ENCODE measurements around the gene NCOA7.

DNA sequence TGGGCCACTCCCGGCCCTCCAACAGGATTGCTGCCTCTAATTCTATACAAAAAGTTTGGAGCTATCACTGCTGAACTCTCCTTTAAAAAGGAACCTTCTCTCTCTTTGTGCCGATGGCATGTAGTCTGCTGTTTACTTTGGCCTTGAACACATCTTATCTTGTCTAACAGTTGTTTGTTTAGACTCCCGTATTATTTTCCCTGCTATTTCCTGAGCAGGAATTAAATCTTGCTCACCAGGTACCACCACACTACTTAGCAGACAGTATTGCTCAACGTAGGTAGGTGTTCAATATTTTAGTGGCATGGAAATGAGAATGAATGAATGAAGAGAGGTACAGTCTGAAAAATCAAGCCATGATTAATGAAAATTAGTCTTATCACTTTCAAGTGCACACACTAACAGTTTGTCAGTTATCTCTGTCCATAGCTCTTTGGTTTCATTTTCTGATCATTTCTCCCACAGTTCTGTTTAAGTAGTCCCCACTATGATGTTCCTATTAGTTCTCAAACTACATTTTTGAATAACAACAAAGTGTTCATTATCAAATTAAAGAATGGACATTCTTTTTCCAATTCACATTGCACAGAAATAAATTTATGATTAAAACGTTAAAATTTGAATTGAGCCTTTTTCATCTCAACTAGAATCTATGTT, 48.2 kb upstream of the NCOA7 start:
- TF ChIP-seq, protein P1, sequence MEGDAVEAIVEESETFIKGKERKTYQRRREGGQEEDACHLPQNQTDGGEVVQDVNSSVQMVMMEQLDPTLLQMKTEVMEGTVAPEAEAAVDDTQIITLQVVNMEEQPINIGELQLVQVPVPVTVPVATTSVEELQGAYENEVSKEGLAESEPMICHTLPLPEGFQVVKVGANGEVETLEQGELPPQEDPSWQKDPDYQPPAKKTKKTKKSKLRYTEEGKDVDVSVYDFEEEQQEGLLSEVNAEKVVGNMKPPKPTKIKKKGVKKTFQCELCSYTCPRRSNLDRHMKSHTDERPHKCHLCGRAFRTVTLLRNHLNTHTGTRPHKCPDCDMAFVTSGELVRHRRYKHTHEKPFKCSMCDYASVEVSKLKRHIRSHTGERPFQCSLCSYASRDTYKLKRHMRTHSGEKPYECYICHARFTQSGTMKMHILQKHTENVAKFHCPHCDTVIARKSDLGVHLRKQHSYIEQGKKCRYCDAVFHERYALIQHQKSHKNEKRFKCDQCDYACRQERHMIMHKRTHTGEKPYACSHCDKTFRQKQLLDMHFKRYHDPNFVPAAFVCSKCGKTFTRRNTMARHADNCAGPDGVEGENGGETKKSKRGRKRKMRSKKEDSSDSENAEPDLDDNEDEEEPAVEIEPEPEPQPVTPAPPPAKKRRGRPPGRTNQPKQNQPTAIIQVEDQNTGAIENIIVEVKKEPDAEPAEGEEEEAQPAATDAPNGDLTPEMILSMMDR (IDR thresholded peaks at IDR 0.05), result no peak
- TF ChIP-seq POLR2A (IDR thresholded peaks at IDR 0.05) (no peak), EP300 (IDR thresholded peaks at IDR 0.05) (no peak), POLR2AphosphoS5 (IDR thresholded peaks at IDR 0.05) (no peak)

Data from upper lobe of left lung (tissue), 4 donors.